Measurements from ENCODE around the gene ABLIM2. TPM values are rescaled to one million over a fixed set of nuclear protein-coding genes. Genes with fewer than 3 reads are reported as not detected.

ABLIM2 gene
- total RNA-seq, 4 donors from 2014 or later, result 4.2 to 28.5 (median 8.7) TPM

DNA sequence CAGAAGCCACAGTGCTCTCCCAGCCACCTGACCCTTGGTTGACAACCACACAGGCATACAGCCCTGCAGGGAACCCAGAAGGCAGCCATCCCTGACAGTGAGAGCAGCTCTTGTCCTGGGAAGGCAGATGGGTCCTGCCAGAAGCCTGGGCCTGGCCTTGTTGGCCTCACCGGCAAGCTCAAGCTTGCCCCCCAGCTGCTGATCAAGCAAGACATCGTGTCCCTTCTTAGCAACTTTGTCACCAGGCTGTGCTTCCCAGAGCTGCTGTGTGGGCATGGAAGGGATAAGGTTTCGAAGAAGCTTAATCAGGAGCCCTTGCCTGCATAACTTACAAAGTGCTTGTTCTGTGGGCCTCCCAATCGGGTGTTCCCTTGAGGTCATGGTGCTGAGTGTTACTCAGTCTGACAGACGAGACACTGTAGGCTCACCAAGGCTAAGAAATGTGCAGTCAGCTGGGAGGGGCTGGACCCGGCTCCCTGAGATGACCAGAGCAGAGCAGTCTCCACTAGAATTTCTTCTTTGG lies 6.8 kb upstream of the ABLIM2 start:
- Histone ChIP-seq H3K36me3 (no peaks in the 10 kb centered on the region), H3K27ac (replicated peaks in 1 of 4) (no peak overlapping the region), H3K9me3 (peaks cover 0 to 12% (median 9%) of the 10 kb centered on the region in 4 donors), H3K27me3 (peaks cover 0 to 2% (median 0%) of the 10 kb centered on the region in 4 donors), H3K4me3 (no peak overlapping the region), H3K4me1 (peaks cover 0 to 4% (median 1%) of the 10 kb centered on the region in 4 donors)
- intact Hi-C loops (cut with DNase I), result no loop called here
- DNase-seq (ENCODE audit: extremely low spot score), result no peak
- TF ChIP-seq EP300 (IDR thresholded peaks at IDR 0.05) (no peak), CTCF (IDR thresholded peaks at IDR 0.05) (no peak), POLR2A (IDR thresholded peaks at IDR 0.05; ENCODE audit: low read depth) (no peak), POLR2AphosphoS5 (IDR thresholded peaks at IDR 0.05) (no peak)
- 59% methylated on average over 6 of the region's 6 CpGs for WGBS

- peaks cover 7 to 11% (median 8%) of the 10 kb centered on the region in 4 donors for H3K4me1 ChIP-seq
- intact Hi-C loops (cut with DNase I), result no loop called here
- no peak overlapping the region for H3K27ac ChIP-seq (replicated peaks in 1 of 4)
- no peak overlapping the region for H3K4me3 ChIP-seq
- no peak for DNase-seq (ENCODE audit: extremely low spot score)
- TF ChIP-seq POLR2AphosphoS5 (IDR thresholded peaks at IDR 0.05), result no peak
- no peak for TF ChIP-seq CTCF (IDR thresholded peaks at IDR 0.05)
- TF ChIP-seq EP300 (IDR thresholded peaks at IDR 0.05), result no peak
- no peak for TF ChIP-seq POLR2A (IDR thresholded peaks at IDR 0.05; ENCODE audit: low read depth)
- 84% methylated on average over 10 of the region's 10 CpGs for WGBS
- no peaks in the 10 kb centered on the region for H3K27me3 ChIP-seq
- H3K36me3 ChIP-seq, result no peaks in the 10 kb centered on the region
- peaks cover 0 to 12% (median 9%) of the 10 kb centered on the region in 4 donors for H3K9me3 ChIP-seq
Measured at GRCh38 chr4:8164687-8165086, 6.1 kb upstream of the ABLIM2 start.

GRCh38 chr4:8164194-8164565 lies 5.6 kb upstream of the ABLIM2 start:
- Histone ChIP-seq H3K4me1 (peaks cover 12 to 16% (median 13%) of the 10 kb centered on the region in 4 donors), H3K4me3 (no peak overlapping the region), H3K27me3 (no peaks in the 10 kb centered on the region), H3K36me3 (no peaks in the 10 kb centered on the region), H3K9me3 (peaks cover 0 to 12% (median 9%) of the 10 kb centered on the region in 4 donors), H3K27ac (replicated peaks in 1 of 4) (no peak overlapping the region)
- DNase-seq (ENCODE audit: extremely low spot score), result no peak
- TF ChIP-seq EP300 (IDR thresholded peaks at IDR 0.05) (no peak), POLR2A (IDR thresholded peaks at IDR 0.05; ENCODE audit: low read depth) (no peak), CTCF (IDR thresholded peaks at IDR 0.05) (no peak), POLR2AphosphoS5 (IDR thresholded peaks at IDR 0.05) (no peak)
- 82% methylated on average over 9 of the region's 9 CpGs for WGBS
- intact Hi-C loops (cut with DNase I), result no loop called here

DNA sequence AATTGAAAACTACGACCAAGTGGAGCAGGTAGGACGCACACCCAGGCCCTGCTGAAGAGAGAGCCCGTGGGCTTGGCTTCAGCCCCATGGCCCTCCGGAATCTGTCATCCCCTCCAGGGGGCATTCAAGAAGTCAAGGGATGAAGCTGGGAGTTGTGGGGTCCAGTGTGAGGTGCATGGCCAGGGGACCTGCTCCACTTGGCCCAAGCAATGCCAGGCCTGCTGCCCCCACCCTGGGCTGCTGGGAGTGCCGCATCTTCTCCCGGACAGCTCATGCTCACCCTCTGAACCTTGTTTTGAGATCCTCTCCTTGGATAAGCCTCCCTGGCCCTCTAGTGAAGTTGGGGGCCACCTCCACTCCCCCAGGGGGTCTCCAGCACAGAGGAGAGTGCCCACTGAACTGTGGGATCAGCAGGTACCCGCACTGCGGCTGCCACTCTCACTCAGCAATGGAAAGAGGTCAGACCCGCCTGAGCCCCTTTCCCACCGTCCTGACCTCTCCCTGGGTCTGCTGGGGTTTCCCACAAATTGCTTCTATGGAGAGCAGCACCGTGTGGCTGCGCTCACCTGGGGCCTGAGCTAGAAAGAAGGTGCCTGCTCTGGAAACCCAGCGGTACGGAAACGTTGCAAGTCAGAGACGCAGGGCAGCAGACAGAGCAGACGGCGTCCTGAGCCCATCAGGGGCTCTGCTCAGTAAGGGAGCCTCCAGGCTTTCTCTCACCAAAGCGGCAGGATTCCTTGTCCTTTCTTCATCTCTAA lies 5.0 kb upstream of the ABLIM2 start:
- Histone ChIP-seq H3K36me3 (no peaks in the 10 kb centered on the region), H3K4me3 (no peak overlapping the region), H3K27me3 (no peaks in the 10 kb centered on the region), H3K9me3 (peaks cover 0 to 8% (median 7%) of the 10 kb centered on the region in 4 donors), H3K27ac (replicated peaks in 1 of 4) (no peak overlapping the region), H3K4me1 (peaks cover 12 to 18% (median 14%) of the 10 kb centered on the region in 4 donors)
- no peak for DNase-seq (ENCODE audit: extremely low spot score)
- 87% methylated on average over 19 of the region's 19 CpGs for WGBS
- intact Hi-C loops (cut with DNase I), result no loop called here
- TF ChIP-seq POLR2A (IDR thresholded peaks at IDR 0.05; ENCODE audit: low read depth) (peak; percentile 35), CTCF (IDR thresholded peaks at IDR 0.05) (no peak)
